Hepatocyte (in vitro differentiated cells): ENCODE results near the gene LIN28A. TPM values are rescaled to one million over a fixed set of nuclear protein-coding genes. Genes with fewer than 3 reads are reported as not detected.
A peak's percentile ranks its signal among the peaks of the same experiment; 100 is the strongest.

Source experiments
- DNase-seq: peaks from one replicate; pipeline ENCODE4 v3.0.0-alpha.2; 2016; ENCODE audit warnings: low spot score
- H2AFZ ChIP-seq: fragments of 200-600 bp; sonication (generic); 2 replicates; pipeline ENCODE4 v1.6.0; 2016; ENCODE audit warnings: antibody characterized with exemption, mild to moderate bottlenecking
- H3K27ac ChIP-seq: fragments of 200-600 bp; sonication (generic); 2 replicates; pipeline ENCODE4 v1.5.1; 2016; ENCODE audit warnings: mild to moderate bottlenecking
- H3K27me3 ChIP-seq: fragments of 200-600 bp; sonication (generic); 2 replicates; pipeline ENCODE4 v1.6.1; 2016
- H3K36me3 ChIP-seq: fragments of 200-600 bp; sonication (generic); replicated peaks from 2 replicates; pipeline ENCODE4 v1.5.1; 2016; ENCODE audit warnings: low read depth; ENCODE audit not compliant: insufficient read depth
- H3K4me1 ChIP-seq: fragments of 200-600 bp; sonication (generic); 2 replicates; pipeline ENCODE4 v1.5.1; 2016; ENCODE audit warnings: mild to moderate bottlenecking, moderate library complexity; ENCODE audit not compliant: insufficient read depth
- H3K4me2 ChIP-seq: fragments of 200-600 bp; sonication (generic); 2 replicates; pipeline ENCODE4 v1.6.0; 2016
- H3K4me3 ChIP-seq: fragments of 200-600 bp; sonication (generic); 2 replicates; pipeline ENCODE4 v1.5.1; 2016; ENCODE audit warnings: mild to moderate bottlenecking
- H3K79me2 ChIP-seq: fragments of 200-600 bp; sonication (generic); 2 replicates; pipeline ENCODE4 v1.6.0; 2017; ENCODE audit warnings: mild to moderate bottlenecking
- H3K9me2 ChIP-seq: fragments of 200-600 bp; sonication (generic); replicated peaks from 2 replicates; pipeline ENCODE4 v1.6.0; 2017; ENCODE audit warnings: mild to moderate bottlenecking; ENCODE audit not compliant: insufficient read depth
- H3K9me3 ChIP-seq: fragments of 200-600 bp; sonication (generic); 2 replicates; pipeline ENCODE4 v1.5.1; 2016; ENCODE audit warnings: low read depth, mild to moderate bottlenecking
- H4K20me1 ChIP-seq: fragments of 200-600 bp; sonication (generic); 2 replicates; pipeline ENCODE4 v1.6.0; 2016; ENCODE audit warnings: mild to moderate bottlenecking; ENCODE audit not compliant: insufficient read depth, poor library complexity, severe bottlenecking
- CTCF ChIP-seq: fragments of 200-600 bp; sonication (generic); IDR thresholded peaks from 2 replicates; pipeline ENCODE4 v1.5.1; 2016; ENCODE audit warnings: antibody characterized with exemption, mild to moderate bottlenecking; ENCODE audit not compliant: poor library complexity
- EZH2 ChIP-seq: fragments of 200-600 bp; sonication (generic); IDR thresholded peaks from 2 replicates; pipeline ENCODE4 v1.6.1; 2016; ENCODE audit warnings: antibody characterized with exemption, mild to moderate bottlenecking, borderline replicate concordance
- EZH2phosphoT487 ChIP-seq: fragments of 200-600 bp; sonication (generic); IDR thresholded peaks from one replicate; pipeline ENCODE4 v1.6.1; 2018; ENCODE audit warnings: antibody characterized with exemption, mild to moderate bottlenecking, low read depth, moderate library complexity; ENCODE audit not compliant: unreplicated experiment, severe bottlenecking
- WGBS: methylation state at CpG from one replicate; pipeline ENCODE4 v1.1.6; 2016; ENCODE audit warnings: low lambda C conversion rate; ENCODE audit errors: missing lambda C conversion rate; 5-methylcytosine and 5-hydroxymethylcytosine counted together
- polyA plus RNA-seq: library from polyadenylated mRNA; unstranded; fragments of >200 nt; fragmentation: Nextera tagmentation; extraction: Ambion mirVana; gene quantifications from 2 replicates; pipeline ENCODE4 v1.2.1, GENCODE V29; 2016
- total RNA-seq: library from RNA; depleted of rRNA; stranded (reverse); fragments of >200 nt; gene quantifications from 2 replicates; pipeline ENCODE4 v1.2.3, GENCODE V29; 2014

Gene LIN28A
- total and polyA plus RNA-seq, 2 experiments from 2014 or later = 0.13 to 0.43 TPM

GRCh38 chr1:26413031-26413430 is 2.4 kb downstream of the LIN28A start:
- H3K9me2 ChIP-seq = no peaks in the 10 kb centered on the region
- no peaks in the 10 kb centered on the region for H3K9me3 ChIP-seq
- no peaks in the 10 kb centered on the region for H3K4me1 ChIP-seq
- no peaks in the 10 kb centered on the region for H3K36me3 ChIP-seq
- H3K79me2 ChIP-seq = no peaks in the 10 kb centered on the region
- WGBS = 14% methylated on average over 1 of the region's 1 CpG
- H3K4me2 ChIP-seq = no peak overlapping the region
- no peak overlapping the region for H3K4me3 ChIP-seq
- no peak overlapping the region for H2AFZ ChIP-seq
- no peaks in the 10 kb centered on the region for H4K20me1 ChIP-seq
- H3K27ac ChIP-seq = no peak overlapping the region
- H3K27me3 ChIP-seq = peaks cover 63% of the 10 kb centered on the region
- no peak for DNase-seq
- TF ChIP-seq EZH2 = no peak
- no peak for TF ChIP-seq CTCF
- no peak for TF ChIP-seq EZH2phosphoT487

GRCh38 chr1:26417111-26417759 is 6.6 kb downstream of the LIN28A start:
- no peaks in the 10 kb centered on the region for H3K9me2 ChIP-seq
- H4K20me1 ChIP-seq = no peaks in the 10 kb centered on the region
- H3K4me3 ChIP-seq = no peak overlapping the region
- H2AFZ ChIP-seq = no peak overlapping the region
- H3K36me3 ChIP-seq = no peaks in the 10 kb centered on the region
- H3K27me3 ChIP-seq = peaks cover 29% of the 10 kb centered on the region
- TF ChIP-seq EZH2phosphoT487 (no peak), CTCF (peak; percentile 87)
- WGBS = 19% methylated on average over 9 of the region's 9 CpGs
- DNase-seq = peak; percentile 88
- H3K9me3 ChIP-seq = no peaks in the 10 kb centered on the region
- no peak overlapping the region for H3K27ac ChIP-seq
- no peak overlapping the region for H3K4me2 ChIP-seq
- H3K4me1 ChIP-seq = peaks cover 11% of the 10 kb centered on the region
- no peaks in the 10 kb centered on the region for H3K79me2 ChIP-seq

- Histone ChIP-seq H3K4me3 (no peak overlapping the region), H3K27me3 (peaks cover 14% of the 10 kb centered on the region), H3K9me2 (no peaks in the 10 kb centered on the region), H3K27ac (no peak overlapping the region), H3K4me2 (peak overlapping the region; percentile 33), H3K79me2 (no peaks in the 10 kb centered on the region), H4K20me1 (no peaks in the 10 kb centered on the region), H3K4me1 (peaks cover 11% of the 10 kb centered on the region), H2AFZ (no peak overlapping the region), H3K9me3 (no peaks in the 10 kb centered on the region), H3K36me3 (no peaks in the 10 kb centered on the region)
- TF ChIP-seq CTCF = no peak
- no peak for TF ChIP-seq EZH2phosphoT487
- no peak for TF ChIP-seq EZH2
- peak; percentile 10 for DNase-seq
- 27% methylated on average over 5 of the region's 5 CpGs for WGBS
These were observed 8.3 kb downstream of the LIN28A start for GRCh38 chr1:26418865-26419349.
